HG03575 (cell line): ENCODE data around the gene ERC2.
A peak's percentile ranks its signal among the peaks of the same experiment; 100 is the strongest.
"Not testable (repeated sequence)": the region's sequence is repeated elsewhere in the genome, so short reads cannot be mapped to it uniquely, and the experiment has no call there.

ENCODE experiments used
- ATAC-seq: cut with Tn5 transposase; IDR thresholded peaks from one replicate; pipeline ENCODE4 v1.9.1; 2021; ENCODE audit not compliant: unreplicated experiment, insufficient number of reproducible peaks, low FRiP score; ENCODE audit errors: extremely low read depth

Gene ERC2

DNA sequence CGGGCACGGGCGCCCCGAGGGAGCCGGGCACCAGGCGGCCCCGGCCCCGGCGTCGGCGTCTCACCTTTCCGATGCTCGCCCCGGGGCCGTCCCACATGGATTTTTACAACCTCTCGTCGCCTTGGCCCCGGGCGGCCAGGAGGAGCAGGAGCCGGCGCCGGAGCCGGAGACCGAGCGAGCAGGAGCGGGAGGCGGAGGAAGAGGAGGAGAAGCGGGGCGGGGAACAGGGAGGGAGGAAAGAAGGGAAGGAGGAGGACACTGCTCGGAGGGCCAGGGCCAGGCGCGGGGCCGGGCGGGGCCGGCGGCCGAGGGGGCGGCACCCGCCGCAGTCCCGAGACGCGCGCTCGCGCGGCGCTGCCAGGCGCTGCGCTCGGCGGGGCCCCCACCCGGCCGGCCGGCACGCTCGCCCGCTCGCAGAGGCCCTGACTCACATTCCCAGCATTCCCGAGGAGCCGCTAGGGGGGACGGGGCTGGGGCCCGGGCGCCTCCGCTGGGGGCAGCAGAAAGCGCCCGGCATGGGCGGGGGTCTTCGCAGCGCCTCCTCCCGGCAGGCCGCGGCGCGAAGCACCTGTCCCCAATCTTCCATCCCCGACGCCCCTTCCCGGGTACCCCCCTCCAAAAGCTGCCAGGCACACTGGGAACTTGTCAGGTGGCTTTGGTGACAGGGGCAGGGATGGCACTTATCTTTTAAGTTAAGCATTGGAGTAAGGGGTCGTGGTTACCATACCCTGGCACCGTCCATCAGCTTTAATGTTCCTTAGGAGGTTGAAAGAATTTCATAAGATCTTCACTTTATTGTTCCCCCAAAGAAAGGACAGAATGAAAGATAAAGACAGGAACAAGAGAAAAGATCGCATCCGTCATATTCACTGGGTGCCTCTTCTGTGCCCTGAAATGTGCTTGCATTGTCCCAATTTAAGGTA lies at the start of gene ERC2:
TSS of gene ERC2 (minus strand) at position 284 of the 923 bp plus-strand sequence.
- ATAC-seq = no peak

DNA sequence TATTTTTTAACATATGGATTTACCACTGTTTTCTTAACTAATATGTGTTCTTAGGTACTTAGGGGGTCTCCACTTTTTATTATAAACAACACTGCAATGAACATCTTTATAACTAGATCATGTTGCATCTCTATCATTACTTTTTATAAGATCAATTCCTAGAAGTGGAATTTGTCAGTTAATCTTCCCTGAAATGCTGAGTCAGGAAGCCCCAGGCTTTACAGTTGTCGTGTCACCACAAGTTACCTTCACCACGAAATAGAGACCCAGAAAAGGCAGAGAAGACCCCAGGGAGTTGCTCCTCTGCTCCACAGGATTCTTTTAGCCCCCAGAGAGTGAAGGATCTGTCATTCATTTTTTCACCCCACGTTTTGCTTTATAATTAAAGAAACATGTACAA lies 34.5 kb upstream of the ERC2 start:
- no peak for ATAC-seq

DNA sequence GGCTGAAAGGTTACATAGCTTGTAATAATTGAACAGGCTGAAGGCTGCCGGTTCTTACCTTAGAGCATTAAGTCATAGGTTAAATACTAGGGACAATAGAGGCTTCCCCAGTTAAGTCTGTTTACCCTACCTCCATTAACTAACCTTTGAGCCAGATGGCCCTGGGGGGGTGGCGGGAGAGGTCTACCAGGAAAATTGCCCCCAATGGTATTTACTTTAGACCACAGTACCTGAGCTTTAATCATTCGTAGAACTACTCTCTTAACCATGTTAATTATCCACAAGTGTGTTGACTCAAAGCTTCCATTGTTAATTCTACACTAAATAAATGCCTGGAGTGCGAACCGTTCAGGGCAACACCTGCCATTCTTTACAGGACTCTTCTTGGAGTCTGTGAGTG lies 28.1 kb upstream of the ERC2 start:
- ATAC-seq = not testable (repeated sequence)

DNA sequence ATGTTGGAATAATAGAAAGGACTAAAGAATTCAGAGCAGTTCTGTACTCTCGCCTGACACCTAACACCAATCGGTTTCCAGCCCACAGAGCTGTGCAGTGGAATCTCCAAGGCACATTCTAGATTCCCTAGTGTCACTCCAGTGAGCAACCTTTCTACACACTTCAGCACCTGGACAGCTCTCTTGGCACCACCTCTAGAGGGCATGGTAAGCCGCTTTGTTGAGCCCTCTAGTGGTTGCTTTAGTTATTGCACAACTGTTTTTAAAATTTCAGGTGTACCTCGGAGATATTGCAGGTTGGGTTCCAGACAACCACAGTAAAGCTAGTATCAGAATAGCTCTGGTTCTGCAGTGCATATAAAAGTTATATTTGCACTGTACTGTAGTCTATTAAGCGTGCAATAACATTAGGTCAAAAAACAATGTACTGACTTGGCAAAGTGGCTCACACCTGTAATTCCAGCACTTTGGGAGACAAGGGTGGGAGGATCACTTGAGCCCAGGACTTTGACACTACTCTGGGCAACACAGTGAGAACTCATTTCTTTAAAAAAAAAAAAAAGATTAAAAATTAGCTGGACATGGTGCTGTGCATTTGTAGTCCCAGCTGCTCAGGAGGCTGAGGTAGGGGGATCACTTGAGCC lies 26.5 kb upstream of the ERC2 start:
- ATAC-seq = peak; percentile 89

DNA sequence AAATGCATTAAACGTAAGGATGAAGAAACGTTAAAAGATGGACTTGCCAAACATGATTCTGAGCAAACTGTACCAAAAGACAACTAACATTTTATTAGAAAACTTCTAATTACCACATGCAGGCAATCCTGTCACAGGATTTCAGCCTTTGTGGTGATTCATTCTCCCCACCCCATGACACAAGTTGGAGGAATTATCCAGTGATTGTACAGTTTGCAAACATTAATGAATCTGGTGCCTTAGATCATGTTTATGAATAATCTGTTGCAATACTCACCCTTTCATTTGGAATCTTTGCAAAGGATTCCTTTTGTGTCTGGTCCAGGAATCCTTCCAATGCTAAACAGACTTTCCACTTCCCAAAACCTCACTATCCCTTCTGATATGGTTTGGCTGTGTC lies 23.3 kb upstream of the ERC2 start:
- ATAC-seq = no peak

DNA sequence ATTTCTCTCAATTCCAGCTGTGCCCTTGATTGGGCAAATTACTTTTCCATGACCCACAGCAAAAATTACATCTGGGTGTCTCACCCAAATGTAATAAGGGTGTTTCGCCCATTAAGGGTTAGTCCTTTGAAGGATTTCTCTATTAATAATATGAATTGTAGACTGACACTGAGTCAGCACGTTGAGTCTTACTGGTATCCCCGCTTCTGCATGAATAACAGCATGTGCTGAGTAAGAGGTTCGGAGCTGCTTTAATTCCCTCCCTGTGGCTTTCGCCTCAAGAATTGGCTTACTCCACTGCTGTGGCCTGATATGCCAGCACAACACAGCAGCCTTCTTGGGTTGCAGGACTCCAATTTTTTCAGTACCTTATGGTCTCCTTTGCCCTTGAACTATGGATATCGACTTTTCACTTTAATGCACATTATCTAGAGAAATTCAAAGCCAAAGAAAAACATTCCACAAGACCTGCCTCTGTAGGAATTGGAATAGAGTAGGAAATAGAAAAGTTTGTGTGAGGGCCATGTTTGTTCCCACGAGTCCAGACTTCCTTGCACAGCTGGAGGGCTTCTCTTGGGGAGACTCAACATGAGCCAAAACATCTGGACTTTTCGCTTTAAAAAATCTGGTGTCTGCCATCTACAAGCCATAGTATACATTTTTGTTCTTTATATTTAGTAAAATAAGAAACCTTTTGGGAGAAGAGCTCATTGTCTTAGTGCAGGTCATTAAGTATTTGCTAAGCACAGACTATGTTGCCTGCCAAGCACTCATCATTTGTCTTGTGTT lies 20.7 kb upstream of the ERC2 start:
- ATAC-seq = no peak

DNA sequence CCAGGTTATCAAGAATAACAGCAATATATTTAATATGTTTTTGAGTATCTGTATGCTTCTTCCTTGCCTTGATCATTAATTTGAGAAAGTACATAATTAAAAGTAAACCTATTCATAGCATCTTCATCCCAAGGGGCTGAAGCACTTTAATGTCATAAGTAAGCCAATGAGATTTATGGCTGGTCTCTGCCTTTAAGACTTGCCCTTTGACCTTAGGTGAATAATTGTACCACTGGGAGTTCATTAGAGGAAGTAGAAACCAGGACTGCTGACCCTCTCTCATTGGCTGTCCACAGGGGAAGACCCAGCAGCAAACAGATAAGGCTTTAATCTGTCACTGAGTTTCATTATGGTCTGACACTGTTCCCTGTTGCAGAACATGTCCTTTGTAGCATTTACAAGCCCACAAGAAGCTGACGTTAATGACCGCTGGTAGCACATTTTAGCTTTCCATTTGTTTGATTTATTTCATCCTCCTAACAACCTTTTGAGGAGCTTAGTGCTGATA lies 16.3 kb upstream of the ERC2 start:
- ATAC-seq = no peak

DNA sequence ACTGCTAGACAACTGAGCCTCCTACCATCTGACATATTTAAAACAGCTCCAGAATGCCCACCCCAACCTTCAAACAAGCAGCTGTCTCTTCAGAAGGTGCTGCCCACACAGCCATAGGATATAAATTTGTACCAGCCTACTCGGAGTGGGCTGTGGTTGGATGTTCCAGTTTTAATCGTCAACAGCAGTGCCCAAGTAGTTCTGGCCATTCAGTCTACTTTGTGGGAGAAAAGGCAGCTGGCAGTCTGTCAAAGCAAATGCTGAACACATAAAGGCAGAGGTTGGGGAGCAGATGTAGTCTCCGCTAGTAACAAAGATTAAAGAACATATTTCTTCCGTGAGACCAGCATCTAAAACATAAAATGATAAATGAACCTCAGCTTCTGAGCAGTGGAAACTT lies 15.9 kb upstream of the ERC2 start:
- no peak for ATAC-seq

DNA sequence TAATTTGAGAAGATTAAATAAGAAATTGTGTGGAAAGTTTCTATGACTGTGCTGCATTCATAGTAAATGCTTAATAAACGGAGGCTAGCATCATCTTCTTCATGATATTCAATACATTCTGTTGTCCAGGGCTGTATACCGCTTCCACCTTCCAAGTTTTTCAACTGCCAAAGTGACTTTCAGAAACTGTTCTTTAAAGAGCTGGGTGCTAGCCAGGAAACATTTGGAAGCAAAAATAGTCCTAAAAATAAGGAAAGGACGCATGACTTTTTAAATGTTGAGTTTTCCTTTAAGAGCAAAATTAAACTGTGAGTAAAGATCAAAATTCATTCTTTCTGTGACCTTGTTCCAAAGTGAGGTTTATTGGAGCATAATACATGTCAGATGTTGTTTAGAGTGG lies 9.4 kb upstream of the ERC2 start:
- no peak for ATAC-seq

DNA sequence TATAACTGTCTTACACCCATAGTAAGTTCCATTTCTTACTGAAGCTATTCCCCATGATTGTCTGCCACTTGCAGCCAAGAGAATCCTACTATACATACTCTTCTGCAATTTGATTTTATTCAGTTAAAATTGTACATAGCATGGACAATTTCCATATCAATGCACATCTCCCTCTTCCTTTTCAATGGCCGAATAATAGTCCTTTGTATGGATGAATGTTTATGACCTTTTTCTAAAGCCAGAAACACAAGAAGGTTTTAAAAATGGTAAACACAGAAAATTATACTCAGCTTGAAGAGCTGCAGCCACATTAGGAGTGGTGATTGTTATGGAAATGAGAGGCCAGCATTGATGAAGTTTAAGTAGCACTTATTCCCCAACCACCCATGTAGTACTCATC lies 8.5 kb upstream of the ERC2 start:
- no peak for ATAC-seq

DNA sequence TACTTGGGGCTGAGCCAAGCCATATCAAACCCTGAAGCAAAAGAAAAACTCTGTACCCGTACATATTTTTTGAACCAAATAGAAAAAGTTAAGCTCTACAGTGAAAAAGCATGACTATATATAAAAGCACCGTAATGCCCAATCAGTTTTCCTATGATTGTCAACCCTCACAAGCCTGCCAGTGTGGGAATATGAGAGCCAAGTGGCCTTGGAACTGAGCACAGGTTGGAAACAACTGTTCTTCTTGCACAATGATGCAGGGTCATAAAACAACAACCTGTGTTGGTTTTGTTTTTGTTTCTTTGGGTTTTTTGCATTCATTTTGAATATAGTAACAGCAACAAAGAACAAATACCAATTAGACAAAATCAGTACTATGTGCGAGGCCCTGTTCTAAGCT lies 3.5 kb upstream of the ERC2 start:
- ATAC-seq = no peak

DNA sequence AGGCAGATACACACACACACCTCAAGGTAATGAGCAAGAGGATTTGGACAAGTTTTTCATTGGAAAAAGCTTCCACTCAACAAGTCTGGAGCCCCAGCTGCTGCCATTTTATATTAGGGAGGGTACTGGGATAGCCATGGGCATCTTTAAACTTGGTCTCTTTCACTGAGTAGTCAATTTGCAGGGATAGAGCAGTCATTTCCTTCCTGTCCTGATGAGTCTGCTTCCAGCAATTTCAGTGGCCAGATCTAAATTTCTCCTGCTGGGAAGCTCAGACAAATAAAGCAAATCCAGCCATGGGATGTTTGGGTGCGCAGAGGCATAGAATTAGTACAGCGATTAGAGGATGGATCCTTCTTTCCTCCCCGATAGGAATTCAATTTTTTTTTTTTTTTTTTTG lies 874 bp upstream of the ERC2 start:
- no peak for ATAC-seq

DNA sequence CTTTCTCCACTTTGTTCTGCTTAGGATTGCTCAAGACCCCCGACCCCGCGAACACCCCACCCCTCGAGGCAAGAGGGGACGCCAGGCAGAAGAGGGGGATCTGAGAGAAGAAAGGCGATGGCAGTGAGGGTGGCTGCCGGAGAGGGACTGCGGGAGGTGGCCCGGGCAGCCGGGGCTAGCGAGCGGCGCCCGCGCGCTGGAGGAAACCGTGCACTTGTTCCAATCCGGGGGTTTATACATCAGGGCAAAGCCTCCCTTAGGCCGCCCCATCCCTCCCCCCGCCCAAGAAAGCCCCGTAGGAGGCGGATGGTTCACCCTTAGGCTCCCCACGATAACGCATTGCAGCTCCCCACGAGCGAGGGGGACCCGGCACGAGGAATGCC lies 475 bp downstream of the ERC2 start:
- no peak for ATAC-seq

DNA sequence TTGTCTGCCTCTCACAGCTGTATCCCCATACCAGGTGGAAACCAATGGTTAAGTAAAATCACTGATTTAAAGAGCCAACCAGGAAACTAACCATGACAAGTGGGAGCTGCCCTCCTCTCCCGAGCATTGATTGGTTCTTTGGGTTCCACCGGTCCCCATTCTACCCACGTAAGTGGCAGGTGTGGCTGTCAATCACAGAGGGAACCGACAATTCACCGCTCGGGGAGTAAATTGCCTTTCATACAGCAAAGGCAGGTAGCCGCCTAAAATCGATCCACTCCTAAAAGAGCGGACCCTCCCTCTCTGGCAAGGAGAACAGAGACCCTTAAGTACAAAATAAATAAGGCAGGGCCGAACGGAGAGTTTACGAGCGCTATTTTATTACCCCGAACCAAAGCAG lies 1.2 kb downstream of the ERC2 start:
- ATAC-seq = no peak

DNA sequence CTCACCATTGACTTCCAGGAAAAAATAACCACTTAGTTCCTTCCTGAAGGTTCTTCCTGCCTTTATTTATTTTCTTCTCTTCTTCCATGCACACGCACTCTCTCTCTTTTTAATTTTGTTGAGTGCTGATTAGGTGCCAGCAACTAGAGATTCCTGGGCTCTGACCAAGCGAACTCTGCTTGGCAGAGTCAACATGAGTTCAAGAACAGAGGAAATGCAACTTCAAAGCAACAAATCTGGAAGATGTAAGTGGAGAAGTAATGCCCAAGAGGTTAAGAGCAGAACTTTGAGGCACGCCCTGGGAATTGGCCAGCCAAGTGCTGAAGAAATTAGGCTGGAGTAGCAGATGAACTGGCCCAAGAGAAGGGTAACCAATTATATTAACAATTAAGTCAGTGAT lies 8.5 kb downstream of the ERC2 start:
- no peak for ATAC-seq

DNA sequence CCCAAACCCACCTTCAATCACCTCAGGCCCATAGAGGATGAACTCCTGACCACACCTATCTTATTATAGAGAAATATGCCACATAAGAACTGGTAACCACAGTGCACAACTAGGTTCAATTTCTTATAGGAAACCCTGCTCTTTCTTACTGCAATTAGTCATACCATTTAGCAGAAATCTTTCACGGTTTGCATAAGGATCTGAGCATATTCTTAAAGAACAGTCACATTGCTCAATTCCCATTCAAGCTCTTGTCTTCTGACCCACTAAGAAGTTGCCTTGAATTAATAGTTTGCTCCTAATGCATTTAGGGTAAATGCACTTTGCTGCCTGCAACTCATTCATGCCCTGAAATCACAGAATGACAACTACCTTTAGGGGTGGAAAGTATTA lies 9.2 kb downstream of the ERC2 start:
- ATAC-seq = no peak

DNA sequence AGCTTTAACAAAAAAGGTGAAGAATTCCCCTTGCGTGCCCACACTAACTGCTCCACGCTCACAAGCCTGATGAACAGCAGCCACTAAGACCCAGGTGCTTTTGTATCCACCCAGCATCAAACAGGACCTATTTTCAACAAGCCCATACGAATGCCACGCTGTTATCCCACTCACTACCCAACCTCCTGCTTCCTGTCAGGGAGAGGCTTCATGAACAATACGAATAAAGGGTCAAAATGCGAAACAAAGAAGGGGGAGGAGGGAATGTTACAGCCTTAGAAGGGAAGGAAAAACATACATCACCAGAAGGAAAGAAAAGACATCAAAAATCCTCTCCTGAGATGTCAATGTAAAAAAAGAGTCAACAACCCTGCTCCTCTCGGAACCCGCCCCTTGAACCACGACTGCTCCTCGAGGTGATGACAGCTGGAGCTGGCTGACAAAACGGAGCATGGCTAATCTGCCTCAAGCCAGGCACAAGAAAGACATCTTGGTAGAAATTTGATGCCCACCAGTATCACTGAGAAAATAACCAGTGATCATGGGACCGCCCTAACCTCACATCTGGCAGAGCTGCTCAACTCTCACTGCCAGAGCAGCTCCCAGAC lies 9.7 kb downstream of the ERC2 start:
- no peak for ATAC-seq

DNA sequence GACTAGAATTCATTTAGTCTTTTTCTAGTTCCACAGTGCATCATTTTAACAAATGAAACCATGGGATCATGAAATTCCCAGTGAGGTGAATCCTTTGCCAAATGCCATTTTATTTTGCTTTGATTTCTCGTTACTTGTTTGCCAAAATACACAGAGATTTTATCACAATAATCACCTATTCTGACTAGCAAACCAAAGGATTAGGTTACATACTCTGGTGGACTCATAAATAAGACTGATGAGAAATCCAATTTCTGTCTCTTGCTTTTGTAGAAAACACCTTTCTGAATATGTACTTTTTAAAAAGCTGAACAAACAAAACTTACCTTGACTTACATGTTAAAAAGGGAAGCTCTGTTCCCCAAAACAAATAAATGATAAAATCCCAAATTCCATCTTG lies 12.2 kb downstream of the ERC2 start:
- ATAC-seq = no peak

DNA sequence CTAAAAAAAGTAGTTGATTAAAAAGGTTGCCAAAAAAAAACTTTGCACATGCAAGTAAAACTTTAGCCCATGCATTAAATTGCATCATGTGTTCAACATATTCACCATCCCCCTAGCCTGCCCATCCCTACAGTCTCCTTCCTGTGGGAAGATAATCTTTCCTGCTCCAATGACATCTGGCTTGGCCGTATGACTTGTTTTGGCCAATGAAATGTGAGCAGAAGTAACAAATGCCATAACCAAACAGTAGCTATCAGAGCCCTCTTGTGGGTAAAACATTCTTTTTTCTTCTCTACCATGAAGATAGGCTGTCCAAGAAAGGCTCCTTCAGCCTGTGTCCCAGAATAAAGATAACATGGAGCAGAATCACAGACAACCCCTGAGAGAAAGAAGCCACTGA lies 15.3 kb downstream of the ERC2 start:
- no peak for ATAC-seq
